SK-N-MC (cell line): ENCODE measurements around the gene RGSL1.

Experiments
- DNase-seq: peaks from one replicate; pipeline ENCODE4 v3.0.0-alpha.2; 2011; ENCODE audit warnings: low read depth, low spot score
- H3K27ac ChIP-seq: fragments of 200-600 bp; sonication (generic); 2 replicates; pipeline ENCODE4 v1.5.1; 2016; ENCODE audit warnings: mixed run types
- H3K36me3 ChIP-seq: fragments of 200-600 bp; sonication (generic); 2 replicates; pipeline ENCODE4 v1.6.1; 2017; ENCODE audit warnings: antibody characterized with exemption, low read length, mixed read lengths; ENCODE audit not compliant: insufficient read depth
- H3K4me3 ChIP-seq: fragments of 200-600 bp; sonication (generic); 2 replicates; pipeline ENCODE4 v1.5.1; 2016
- H3K9ac ChIP-seq: fragments of 200-600 bp; sonication (generic); 2 replicates; pipeline ENCODE4 v1.8.0; 2017; ENCODE audit warnings: mixed run types, mixed read lengths; ENCODE audit not compliant: insufficient read length
- H3K9me3 ChIP-seq: fragments of 200-600 bp; sonication (generic); 2 replicates; pipeline ENCODE4 v1.6.1; 2017; ENCODE audit warnings: low read depth, mild to moderate bottlenecking, antibody characterized with exemption, low read length, moderate library complexity, mixed read lengths
- EZH2 ChIP-seq: fragments of 200-600 bp; sonication (generic); IDR thresholded peaks from one replicate; pipeline ENCODE4 v1.6.1; 2017; ENCODE audit warnings: antibody characterized with exemption
- FOXP2 ChIP-seq: optimal IDR thresholded peaks from 2 replicates; pipeline ENCODE3; 2011; ENCODE audit warnings: mild to moderate bottlenecking, moderate library complexity; ENCODE audit not compliant: insufficient read depth; ENCODE audit errors: extremely low read length, control extremely low read depth
- POLR2AphosphoS5 ChIP-seq: IDR thresholded peaks from 2 replicates; pipeline ENCODE4 v1.6.1; 2012; ENCODE audit warnings: mild to moderate bottlenecking, low read depth, low read length, borderline replicate concordance

Gene RGSL1

GRCh38 chr1:182580736-182581135 is 130.8 kb downstream of the RGSL1 start:
- no peak for DNase-seq
- Histone ChIP-seq H3K4me3 (no peak overlapping the region), H3K9ac (no peak overlapping the region), H3K9me3 (no peaks in the 10 kb centered on the region), H3K27ac (no peak overlapping the region), H3K36me3 (no peaks in the 10 kb centered on the region)
- TF ChIP-seq POLR2AphosphoS5 (no peak), EZH2 (no peak), FOXP2 (no peak)

GRCh38 chr1:182584746-182585145 is 134.8 kb downstream of the RGSL1 start:
- TF ChIP-seq FOXP2 (no peak), EZH2 (no peak), POLR2AphosphoS5 (no peak)
- no peak overlapping the region for H3K4me3 ChIP-seq
- no peak overlapping the region for H3K9ac ChIP-seq
- DNase-seq = no peak
- no peaks in the 10 kb centered on the region; the same call in 1 of the 2 replicates for H3K9me3 ChIP-seq
- H3K27ac ChIP-seq = no peak overlapping the region
- no peaks in the 10 kb centered on the region for H3K36me3 ChIP-seq

GRCh38 chr1:182586380-182586779 is 136.4 kb downstream of the RGSL1 start:
- no peak overlapping the region for H3K4me3 ChIP-seq
- no peaks in the 10 kb centered on the region; the same call in 1 of the 2 replicates for H3K9me3 ChIP-seq
- H3K27ac ChIP-seq = no peak overlapping the region
- DNase-seq = no peak
- H3K36me3 ChIP-seq = no peaks in the 10 kb centered on the region
- TF ChIP-seq FOXP2 = no peak
- no peak for TF ChIP-seq EZH2
- TF ChIP-seq POLR2AphosphoS5 = no peak
- no peak overlapping the region for H3K9ac ChIP-seq

- no peak overlapping the region for H3K27ac ChIP-seq
Observed at GRCh38 chr1:182587093-182587492, 137.1 kb downstream of the RGSL1 start.

GRCh38 chr1:182587666-182588499 is 137.9 kb downstream of the RGSL1 start:
- peak overlapping the region; percentile 76 for H3K4me3 ChIP-seq
- no peak for TF ChIP-seq FOXP2
- TF ChIP-seq EZH2 = no peak
- no peak for TF ChIP-seq POLR2AphosphoS5
- H3K9ac ChIP-seq = no peak overlapping the region
- H3K9me3 ChIP-seq = no peaks in the 10 kb centered on the region; the same call in 1 of the 2 replicates
- no peaks in the 10 kb centered on the region for H3K36me3 ChIP-seq
- H3K27ac ChIP-seq = no peak overlapping the region
- DNase-seq = no peak

More at GRCh38 chr1:182587093-182587492, 137.1 kb downstream of the RGSL1 start:
- Histone ChIP-seq H3K9me3 (no peaks in the 10 kb centered on the region; the same call in 1 of the 2 replicates), H3K9ac (no peak overlapping the region), H3K4me3 (no peak overlapping the region), H3K36me3 (no peaks in the 10 kb centered on the region)
- DNase-seq = no peak
- TF ChIP-seq POLR2AphosphoS5 (no peak), FOXP2 (no peak), EZH2 (no peak)

- no peaks in the 10 kb centered on the region; the same call in 1 of the 2 replicates for H3K9me3 ChIP-seq
- no peak within 1 kb of the TSS for H3K27ac ChIP-seq
- H3K9ac ChIP-seq = peak within 1 kb of the TSS; percentile 59
- peak; percentile 51; the same call in 1 of the 2 replicates for TF ChIP-seq POLR2AphosphoS5
- TF ChIP-seq EZH2 = no peak
- H3K4me3 ChIP-seq = peak within 1 kb of the TSS; percentile 76
- DNase-seq = no peak
- H3K36me3 ChIP-seq = no peaks in the 10 kb centered on the region
Observed at GRCh38 chr1:182588500-182589396, 138.8 kb downstream of the RGSL1 start, which contains the start of gene RNASEL. TSS of gene RNASEL (minus strand) at chr1:182589256. CDS start at chr1:182586806, 2,450 bp downstream.

- Histone ChIP-seq H3K27ac (no peak overlapping the region), H3K9ac (no peak overlapping the region), H3K36me3 (no peaks in the 10 kb centered on the region), H3K4me3 (no peak overlapping the region), H3K9me3 (no peaks in the 10 kb centered on the region; the same call in 1 of the 2 replicates)
- no peak for DNase-seq
- no peak for TF ChIP-seq POLR2AphosphoS5
- TF ChIP-seq FOXP2 = no peak
- TF ChIP-seq EZH2 = no peak
Observed at GRCh38 chr1:182589520-182589919, 139.6 kb downstream of the RGSL1 start.

- Histone ChIP-seq H3K4me3 (no peak overlapping the region), H3K9me3 (no peaks in the 10 kb centered on the region; the same call in 1 of the 2 replicates), H3K36me3 (no peaks in the 10 kb centered on the region), H3K9ac (no peak overlapping the region), H3K27ac (no peak overlapping the region)
- TF ChIP-seq EZH2 (no peak), POLR2AphosphoS5 (no peak), FOXP2 (no peak)
- no peak for DNase-seq
Observed at GRCh38 chr1:182589931-182590330, 140.0 kb downstream of the RGSL1 start.

- DNase-seq = no peak
- Histone ChIP-seq H3K9me3 (no peaks in the 10 kb centered on the region), H3K4me3 (no peak overlapping the region), H3K36me3 (peaks cover 20% of the 10 kb centered on the region), H3K9ac (no peak overlapping the region), H3K27ac (no peak overlapping the region)
- TF ChIP-seq EZH2 (no peak), FOXP2 (no peak), POLR2AphosphoS5 (no peak)
Observed at GRCh38 chr1:182595641-182596240, 145.8 kb downstream of the RGSL1 start.
